ENCODE measurements around the gene NCK2. TPM values are rescaled to one million over a fixed set of nuclear protein-coding genes. Genes with fewer than 3 reads are reported as not detected.

The NCK2 gene
- total RNA-seq, 1 experiment from 2014 or later = 49.2 TPM

- no peaks in the 10 kb centered on the region for H3K4me1 Mint-ChIP-seq
- no peak overlapping the region for H4K8ac ChIP-seq (replicated peaks; ENCODE audit: insufficient read length, low read depth, low read length)
- H3T11ph ChIP-seq (ENCODE audit: low read length) = no peak overlapping the region
- no peaks in the 10 kb centered on the region for H3K4me1 ChIP-seq (ENCODE audit: insufficient read depth, low read length)
- no peak overlapping the region for H2AK5ac ChIP-seq (ENCODE audit: insufficient read length, low read length)
- H3K79me1 ChIP-seq (ENCODE audit: insufficient read depth, low read depth, low read length, poor library complexity, severe bottlenecking) = no peaks in the 10 kb centered on the region
- no peak overlapping the region for H3K4ac ChIP-seq (ENCODE audit: low read depth, low read length)
- no peaks in the 10 kb centered on the region for H3K36me3 Mint-ChIP-seq (ENCODE audit: insufficient read depth in 1 of 3, low read depth in 3 of 3)
- H3K14ac ChIP-seq (ENCODE audit: insufficient read depth, low read length) = no peak overlapping the region
- WGBS (ENCODE audit: extremely low coverage, insufficient read length, low lambda C conversion rate) = no CpG with 5 or more reads among the region's 5 CpGs
- no peaks in the 10 kb centered on the region for H4K20me1 ChIP-seq (ENCODE audit: control insufficient read depth, insufficient read depth, insufficient read length)
- no peak overlapping the region for H2BK120ac ChIP-seq (ENCODE audit: low read depth, low read length, poor library complexity, severe bottlenecking)
- no peak overlapping the region for H4K5ac ChIP-seq (ENCODE audit: insufficient read length, low read depth, low read length)
- TF ChIP-seq CTCF (conservative IDR thresholded peaks at IDR 0.05) = no peak
- peaks cover 8% of the 10 kb centered on the region; the same call in 1 of the 2 replicates for H3K27me3 Mint-ChIP-seq (ENCODE audit: low read depth)
- no peaks in the 10 kb centered on the region for H3K79me2 ChIP-seq (ENCODE audit: insufficient read depth, low read length)
- H3K56ac ChIP-seq (ENCODE audit: insufficient read length, low read depth, low read length) = no peak overlapping the region
- no peak overlapping the region for H3K4me2 ChIP-seq (ENCODE audit: insufficient read depth, insufficient read length, low read length)
- no peak for DNase-seq
- no peak overlapping the region for H3K23ac ChIP-seq (ENCODE audit: insufficient read length, low read depth, low read length)
- H3K9ac ChIP-seq (ENCODE audit: extremely low read depth, insufficient read length, low read length) = no peak overlapping the region
- H3K27ac Mint-ChIP-seq = no peak overlapping the region
- H2BK12ac ChIP-seq (ENCODE audit: insufficient read length, low read depth, low read length) = no peak overlapping the region
- H3K9me3 ChIP-seq (ENCODE audit: control insufficient read depth, low read depth, low read length) = no peaks in the 10 kb centered on the region
- H2BK15ac ChIP-seq (ENCODE audit: low read depth, low read length) = no peak overlapping the region
- no peak overlapping the region for H4K91ac ChIP-seq (ENCODE audit: insufficient read length, low read depth, low read length)
- H3K27me3 ChIP-seq (ENCODE audit: insufficient read depth, low read length) = no peaks in the 10 kb centered on the region
- H3K23me2 ChIP-seq (ENCODE audit: insufficient read length, low read depth, low read length, poor library complexity, severe bottlenecking) = no peaks in the 10 kb centered on the region
- no peak overlapping the region for H2BK5ac ChIP-seq (ENCODE audit: insufficient read length, low read length)
- no peak overlapping the region for H2AFZ ChIP-seq (ENCODE audit: low read length)
- H3K27ac ChIP-seq (ENCODE audit: insufficient read length, low read depth, low read length) = no peak overlapping the region
- H3K18ac ChIP-seq (ENCODE audit: insufficient read length, low read depth, low read length) = no peak overlapping the region
- no peak overlapping the region for H3K4me3 Mint-ChIP-seq
- no peak overlapping the region for H2BK20ac ChIP-seq (ENCODE audit: low read depth, low read length, poor library complexity, severe bottlenecking)
- peaks cover 0 to 3% of the 10 kb centered on the region in 2 experiments; a peak in 1 of 5 replicates for H3K9me3 Mint-ChIP-seq
These were observed 10.8 kb upstream of the NCK2 start for GRCh38 chr2:105733875-105734274.
